Measurements from ENCODE around the gene CATSPER3. TPM values are rescaled to one million over a fixed set of nuclear protein-coding genes. Genes with fewer than 3 reads are reported as not detected.

CATSPER3 gene
- total and polyA plus RNA-seq, 2 of the 13 experiments (the other 11 are each of a cell fraction or from before 2014, with no cell fraction given) = 0.33 to 0.37 TPM

- TF ChIP-seq HNF1A (IDR thresholded peaks at IDR 0.05; ENCODE audit: low read depth) (no peak), HNF1A (CRISPR knock-in tag; IDR thresholded peaks at IDR 0.05; ENCODE audit: borderline replicate concordance) (no peak), DR1 (CRISPR knock-in tag; IDR thresholded peaks at IDR 0.05) (0 out of 2 replicates have a peak, but pooled peaks have one; percentile 35), KDM4B (CRISPR knock-in tag; IDR thresholded peaks at IDR 0.05) (0 out of 2 replicates have a peak, but pooled peaks have one; percentile 20), ATRX (CRISPR knock-in tag; IDR thresholded peaks at IDR 0.05; ENCODE audit: borderline replicate concordance) (no peak), XRCC5 (optimal IDR thresholded peaks at IDR 0.05; ENCODE audit: low read length) (no peak), HNRNPH1 (optimal IDR thresholded peaks at IDR 0.05; ENCODE audit: low read depth, low read length) (no peak), ISX (CRISPR knock-in tag; conservative IDR thresholded peaks at IDR 0.05) (0 out of 2 replicates have a peak, but pooled peaks have one; percentile 55), ZGPAT (CRISPR knock-in tag; IDR thresholded peaks at IDR 0.05) (peak; percentile 63; the same call in 1 of the 2 replicates), FOXK2 (IDR thresholded peaks at IDR 0.05) (no peak), ZNF800 (CRISPR knock-in tag; IDR thresholded peaks at IDR 0.05) (peak; percentile 92; the same call in 1 of the 2 replicates), FOXJ3 (CRISPR knock-in tag; IDR thresholded peaks at IDR 0.05; ENCODE audit: borderline replicate concordance) (no peak), SKIL (CRISPR knock-in tag; IDR thresholded peaks at IDR 0.05; ENCODE audit: borderline replicate concordance) (no peak), REST (IDR thresholded peaks at IDR 0.05; ENCODE audit: borderline replicate concordance in 1 of 2, low read depth in 1 of 2, low read length in 2 of 2) (no peak)
Observed at GRCh38 chr5:135032999-135033861, 65.5 kb downstream of the CATSPER3 start (continued).
